ENCODE measurements around the gene UGGT2.
"Not testable (repeated sequence)": the region's sequence is repeated elsewhere in the genome, so short reads cannot be mapped to it uniquely, and the experiment has no call there.

DNA sequence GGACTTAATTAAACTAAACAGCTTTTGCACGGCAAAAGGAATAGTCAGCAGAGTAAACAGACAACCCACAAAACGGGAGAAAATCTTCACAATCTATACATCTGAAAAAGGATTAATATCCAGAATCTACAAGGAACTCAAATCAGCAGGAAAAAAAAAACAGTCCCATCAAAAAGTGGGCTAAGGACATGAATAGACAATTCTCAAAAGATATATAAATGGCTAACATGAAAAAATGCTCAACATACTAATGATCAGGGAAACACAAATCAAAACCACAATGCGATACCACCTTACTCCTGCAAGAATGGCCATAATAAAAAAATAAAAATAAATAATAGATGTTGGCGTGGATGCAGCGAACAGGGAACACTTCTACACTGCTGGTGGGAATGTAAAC is 1.7 kb downstream of the UGGT2 start:
- not testable (repeated sequence) for TF ChIP-seq POLR2AphosphoS5 (IDR thresholded peaks at IDR 0.05); POLR2A (IDR thresholded peaks at IDR 0.05); EP300 (IDR thresholded peaks at IDR 0.05; ENCODE audit: low read depth)
- TF ChIP-seq, protein P1, sequence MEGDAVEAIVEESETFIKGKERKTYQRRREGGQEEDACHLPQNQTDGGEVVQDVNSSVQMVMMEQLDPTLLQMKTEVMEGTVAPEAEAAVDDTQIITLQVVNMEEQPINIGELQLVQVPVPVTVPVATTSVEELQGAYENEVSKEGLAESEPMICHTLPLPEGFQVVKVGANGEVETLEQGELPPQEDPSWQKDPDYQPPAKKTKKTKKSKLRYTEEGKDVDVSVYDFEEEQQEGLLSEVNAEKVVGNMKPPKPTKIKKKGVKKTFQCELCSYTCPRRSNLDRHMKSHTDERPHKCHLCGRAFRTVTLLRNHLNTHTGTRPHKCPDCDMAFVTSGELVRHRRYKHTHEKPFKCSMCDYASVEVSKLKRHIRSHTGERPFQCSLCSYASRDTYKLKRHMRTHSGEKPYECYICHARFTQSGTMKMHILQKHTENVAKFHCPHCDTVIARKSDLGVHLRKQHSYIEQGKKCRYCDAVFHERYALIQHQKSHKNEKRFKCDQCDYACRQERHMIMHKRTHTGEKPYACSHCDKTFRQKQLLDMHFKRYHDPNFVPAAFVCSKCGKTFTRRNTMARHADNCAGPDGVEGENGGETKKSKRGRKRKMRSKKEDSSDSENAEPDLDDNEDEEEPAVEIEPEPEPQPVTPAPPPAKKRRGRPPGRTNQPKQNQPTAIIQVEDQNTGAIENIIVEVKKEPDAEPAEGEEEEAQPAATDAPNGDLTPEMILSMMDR (IDR thresholded peaks at IDR 0.05) = not testable (repeated sequence)
